Measurements from ENCODE around the gene RTEL1. TPM values are rescaled to one million over a fixed set of nuclear protein-coding genes. Genes with fewer than 3 reads are reported as not detected.

RTEL1 gene
- total RNA-seq, 1 experiment from 2014 or later = 43.0 TPM

DNA sequence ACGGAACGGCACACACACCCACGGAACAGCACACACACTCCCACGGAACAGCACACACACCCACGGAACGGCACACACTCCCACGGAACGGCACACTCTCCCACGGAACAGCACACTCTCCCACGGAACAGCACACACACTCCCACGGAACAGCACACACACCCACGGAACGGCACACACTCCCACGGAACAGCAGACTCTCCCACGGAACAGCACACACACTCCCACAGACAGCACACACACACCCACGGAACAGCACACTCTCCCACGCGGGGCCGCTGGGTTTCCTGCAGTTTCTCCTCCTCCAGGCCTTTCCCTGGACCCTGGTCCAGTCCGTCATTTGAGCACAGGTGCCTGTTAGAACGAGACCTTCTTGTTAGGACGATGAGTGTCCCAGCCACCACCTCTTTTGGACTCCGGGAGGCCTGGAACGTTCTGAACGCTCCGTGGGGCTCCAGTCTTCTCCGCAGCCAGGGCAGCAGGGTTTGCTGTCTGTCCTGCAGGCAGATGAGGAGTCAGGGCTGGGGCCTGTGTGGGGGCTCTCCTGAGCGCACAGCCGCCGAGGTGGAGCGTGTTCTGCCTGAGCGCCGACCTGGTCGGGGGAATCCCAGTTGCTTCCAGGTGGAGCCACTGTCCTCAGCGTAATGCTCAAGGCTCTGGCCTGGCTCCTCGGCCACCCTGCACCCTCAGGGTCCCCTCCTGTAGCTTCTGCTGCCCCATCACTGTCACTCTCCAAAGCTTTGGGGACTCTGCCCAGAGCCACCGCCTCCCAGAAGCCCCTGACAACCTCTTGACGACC is 20.8 kb downstream of the RTEL1 start:
- Histone ChIP-seq H3K36me3 (ENCODE audit: low read depth, low read length) (peaks cover 10% of the 10 kb centered on the region), H3K9ac (ENCODE audit: low read length) (no peak overlapping the region), H3K9me2 (replicated peaks; ENCODE audit: low read length) (no peaks in the 10 kb centered on the region), H3K4me1 (ENCODE audit: insufficient read depth, low read length) (peaks cover 23% of the 10 kb centered on the region), H3K27ac (ENCODE audit: low read length) (no peak overlapping the region), H3K79me2 (ENCODE audit: low read length) (peaks cover 7% of the 10 kb centered on the region), H3K4me2 (ENCODE audit: low read length) (no peak overlapping the region), H2AFZ (ENCODE audit: low read length) (no peak overlapping the region), H3F3A (ENCODE audit: low read length, unreplicated experiment) (no peaks in the 10 kb centered on the region), H3K27me3 (ENCODE audit: low read length) (no peaks in the 10 kb centered on the region), H3K4me3 (ENCODE audit: low read length) (no peak overlapping the region), H4K20me1 (ENCODE audit: low read length) (no peaks in the 10 kb centered on the region), H3K9me3 (ENCODE audit: low read length) (no peaks in the 10 kb centered on the region)
- TF ChIP-seq, protein P1, sequence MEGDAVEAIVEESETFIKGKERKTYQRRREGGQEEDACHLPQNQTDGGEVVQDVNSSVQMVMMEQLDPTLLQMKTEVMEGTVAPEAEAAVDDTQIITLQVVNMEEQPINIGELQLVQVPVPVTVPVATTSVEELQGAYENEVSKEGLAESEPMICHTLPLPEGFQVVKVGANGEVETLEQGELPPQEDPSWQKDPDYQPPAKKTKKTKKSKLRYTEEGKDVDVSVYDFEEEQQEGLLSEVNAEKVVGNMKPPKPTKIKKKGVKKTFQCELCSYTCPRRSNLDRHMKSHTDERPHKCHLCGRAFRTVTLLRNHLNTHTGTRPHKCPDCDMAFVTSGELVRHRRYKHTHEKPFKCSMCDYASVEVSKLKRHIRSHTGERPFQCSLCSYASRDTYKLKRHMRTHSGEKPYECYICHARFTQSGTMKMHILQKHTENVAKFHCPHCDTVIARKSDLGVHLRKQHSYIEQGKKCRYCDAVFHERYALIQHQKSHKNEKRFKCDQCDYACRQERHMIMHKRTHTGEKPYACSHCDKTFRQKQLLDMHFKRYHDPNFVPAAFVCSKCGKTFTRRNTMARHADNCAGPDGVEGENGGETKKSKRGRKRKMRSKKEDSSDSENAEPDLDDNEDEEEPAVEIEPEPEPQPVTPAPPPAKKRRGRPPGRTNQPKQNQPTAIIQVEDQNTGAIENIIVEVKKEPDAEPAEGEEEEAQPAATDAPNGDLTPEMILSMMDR (conservative IDR thresholded peaks at IDR 0.05; ENCODE audit: low read depth, low read length) = no peak
- TF ChIP-seq EZH2 (IDR thresholded peaks at IDR 0.05; ENCODE audit: low read length, unreplicated experiment) (no peak), EZH2phosphoT487 (IDR thresholded peaks at IDR 0.05; ENCODE audit: borderline replicate concordance, low read length) (no peak)
- CTCF ChIA-PET = no interaction called here
- no peak for DNase-seq
- intact Hi-C loops (cut with micrococcal nuclease) = no loop called here
- no TSS peak for BruUV-seq (replicated peaks)
- no peak for ATAC-seq
- POLR2A ChIA-PET (ENCODE audit: unreplicated experiment) = no interaction called here

DNA sequence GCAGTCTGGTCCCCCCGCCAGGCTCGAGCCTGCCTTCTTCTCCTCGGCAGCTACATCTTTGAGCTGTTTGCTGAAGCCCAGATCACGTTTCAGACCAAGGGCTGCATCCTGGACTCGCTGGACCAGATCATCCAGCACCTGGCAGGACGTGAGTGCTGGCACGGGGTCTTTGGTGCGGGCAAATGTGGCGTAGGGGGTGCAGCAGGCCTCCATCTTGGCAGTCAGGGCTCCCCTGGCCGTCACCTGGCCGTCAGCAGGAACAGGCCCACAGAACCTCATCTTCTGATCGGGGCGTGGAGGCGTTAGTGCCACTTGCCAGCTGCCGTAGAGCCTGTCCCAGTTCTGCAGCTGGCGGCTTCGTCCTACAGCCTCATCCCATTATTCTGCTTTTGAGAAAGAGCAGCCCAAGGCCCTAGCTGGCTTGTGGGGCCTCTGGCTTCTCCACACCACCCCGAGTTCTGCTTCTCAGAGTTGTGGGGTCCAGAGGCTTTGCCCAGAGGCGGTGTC is 21.7 kb downstream of the RTEL1 start:
- H3F3A ChIP-seq (ENCODE audit: low read length, unreplicated experiment) = no peaks in the 10 kb centered on the region
- ChIA-PET POLR2A (ENCODE audit: unreplicated experiment) (no interaction called here), CTCF (no interaction called here)
- peaks cover 7% of the 10 kb centered on the region for H3K36me3 ChIP-seq (ENCODE audit: low read depth, low read length)
- no peaks in the 10 kb centered on the region for H4K20me1 ChIP-seq (ENCODE audit: low read length)
- peaks cover 23% of the 10 kb centered on the region for H3K4me1 ChIP-seq (ENCODE audit: insufficient read depth, low read length)
- ATAC-seq (no peak), DNase-seq (no peak)
- no peaks in the 10 kb centered on the region for H3K9me3 ChIP-seq (ENCODE audit: low read length)
- BruUV-seq (replicated peaks) = no TSS peak
- intact Hi-C loops (cut with micrococcal nuclease) = no loop called here
- no peaks in the 10 kb centered on the region for H3K9me2 ChIP-seq (replicated peaks; ENCODE audit: low read length)
- no peaks in the 10 kb centered on the region for H3K27me3 ChIP-seq (ENCODE audit: low read length)
- TF ChIP-seq, protein P1 (conservative IDR thresholded peaks at IDR 0.05; ENCODE audit: low read depth, low read length) = no peak
- TF ChIP-seq EZH2phosphoT487 (IDR thresholded peaks at IDR 0.05; ENCODE audit: borderline replicate concordance, low read length) (no peak), EZH2 (IDR thresholded peaks at IDR 0.05; ENCODE audit: low read length, unreplicated experiment) (no peak)
- no peak overlapping the region for H2AFZ ChIP-seq (ENCODE audit: low read length)
- no peak overlapping the region for H3K4me2 ChIP-seq (ENCODE audit: low read length)
- H3K4me3 ChIP-seq (ENCODE audit: low read length) = no peak overlapping the region
- no peak overlapping the region for H3K27ac ChIP-seq (ENCODE audit: low read length)
- no peak overlapping the region for H3K9ac ChIP-seq (ENCODE audit: low read length)
- peaks cover 7% of the 10 kb centered on the region for H3K79me2 ChIP-seq (ENCODE audit: low read length)

DNA sequence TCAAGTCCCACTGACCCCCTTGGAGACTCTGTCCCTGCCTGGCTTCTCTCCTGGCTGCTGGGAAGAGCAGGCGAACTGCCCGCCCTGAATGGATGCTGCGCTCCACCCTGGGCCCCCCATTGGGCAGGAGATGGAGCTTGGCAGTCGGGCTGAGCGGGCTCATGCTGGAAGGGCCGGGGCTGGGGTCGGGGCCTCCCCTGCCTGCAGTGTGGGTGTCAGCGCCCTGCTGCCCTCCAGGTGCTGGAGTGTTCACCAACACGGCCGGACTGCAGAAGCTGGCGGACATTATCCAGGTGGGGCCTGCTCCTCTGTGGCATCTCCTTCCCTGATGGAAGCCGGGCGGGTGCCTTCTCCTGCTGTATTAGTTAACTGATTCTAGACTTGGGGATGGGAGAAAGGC is 22.3 kb downstream of the RTEL1 start:
- no peak overlapping the region for H3K4me2 ChIP-seq (ENCODE audit: low read length)
- no TSS peak for BruUV-seq (replicated peaks)
- intact Hi-C loops (cut with micrococcal nuclease) = no loop called here
- peaks cover 23% of the 10 kb centered on the region for H3K4me1 ChIP-seq (ENCODE audit: insufficient read depth, low read length)
- no peaks in the 10 kb centered on the region for H3F3A ChIP-seq (ENCODE audit: low read length, unreplicated experiment)
- no peaks in the 10 kb centered on the region for H3K27me3 ChIP-seq (ENCODE audit: low read length)
- no peaks in the 10 kb centered on the region for H3K9me3 ChIP-seq (ENCODE audit: low read length)
- no peak overlapping the region for H3K4me3 ChIP-seq (ENCODE audit: low read length)
- no peak overlapping the region for H2AFZ ChIP-seq (ENCODE audit: low read length)
- no peak for TF ChIP-seq EZH2phosphoT487 (IDR thresholded peaks at IDR 0.05; ENCODE audit: borderline replicate concordance, low read length)
- no peak for TF ChIP-seq EZH2 (IDR thresholded peaks at IDR 0.05; ENCODE audit: low read length, unreplicated experiment)
- TF ChIP-seq, protein P1 (conservative IDR thresholded peaks at IDR 0.05; ENCODE audit: low read depth, low read length) = no peak
- peaks cover 7% of the 10 kb centered on the region for H3K79me2 ChIP-seq (ENCODE audit: low read length)
- ATAC-seq (no peak), DNase-seq (no peak)
- H4K20me1 ChIP-seq (ENCODE audit: low read length) = no peaks in the 10 kb centered on the region
- CTCF ChIA-PET = no interaction called here
- no peak overlapping the region for H3K27ac ChIP-seq (ENCODE audit: low read length)
- H3K36me3 ChIP-seq (ENCODE audit: low read depth, low read length) = peaks cover 7% of the 10 kb centered on the region
- POLR2A ChIA-PET (ENCODE audit: unreplicated experiment) = no interaction called here
- no peaks in the 10 kb centered on the region for H3K9me2 ChIP-seq (replicated peaks; ENCODE audit: low read length)
- H3K9ac ChIP-seq (ENCODE audit: low read length) = no peak overlapping the region
